SU-DHL-6 (cell line): ENCODE measurements around the gene MAT2A.

Source experiments
- H2AFZ ChIP-seq: fragments of 200-600 bp; sonication (generic); 2 replicates; pipeline ENCODE4 v1.6.1; 2014; ENCODE audit warnings: low read depth, mild to moderate bottlenecking, moderate library complexity, mixed read lengths, antibody characterized with exemption, low read length; ENCODE audit not compliant: severe bottlenecking
- H3F3A ChIP-seq: fragments of 200-600 bp; shearing (Covaris generic); 2 replicates; pipeline ENCODE4 v1.6.0; 2016; ENCODE audit warnings: antibody characterized with exemption, mild to moderate bottlenecking; ENCODE audit not compliant: insufficient read depth
- H3K27ac ChIP-seq: fragments of 200-600 bp; sonication (generic); 2 replicates; pipeline ENCODE4 v1.5.1; 2016; ENCODE audit warnings: low read depth, mild to moderate bottlenecking, low read length, moderate library complexity, mixed read lengths
- H3K27me3 ChIP-seq: fragments of 200-600 bp; sonication (generic), shearing (Covaris generic); 2 replicates; pipeline ENCODE4 v1.6.0; 2014; ENCODE audit warnings: mild to moderate bottlenecking, low read length
- H3K36me3 ChIP-seq: fragments of 200-600 bp; sonication (generic); 2 replicates; pipeline ENCODE4 v1.6.1; 2014; ENCODE audit warnings: mild to moderate bottlenecking, low read length, mixed read lengths
- H3K4me2 ChIP-seq: fragments of 300-600, 200-600 bp; shearing (Covaris generic), sonication (generic); 2 replicates; pipeline ENCODE4 v1.6.0; 2014; ENCODE audit warnings: low read length, low read depth, mild to moderate bottlenecking; ENCODE audit not compliant: poor library complexity, severe bottlenecking
- H3K4me3 ChIP-seq: fragments of 200-600 bp; sonication (generic); 2 replicates; pipeline ENCODE4 v1.5.1; 2014; ENCODE audit warnings: antibody characterized with exemption, low read length, mild to moderate bottlenecking, mixed read lengths; ENCODE audit not compliant: insufficient read depth, poor library complexity, severe bottlenecking
- H3K79me2 ChIP-seq: fragments of 200-600 bp; sonication (generic); 2 replicates; pipeline ENCODE4 v1.6.1; 2014; ENCODE audit warnings: mild to moderate bottlenecking, low read length, moderate library complexity; ENCODE audit not compliant: insufficient read depth
- H3K9ac ChIP-seq: fragments of 200-600 bp; sonication (generic); 2 replicates; pipeline ENCODE4 v1.7.0; 2014; ENCODE audit warnings: mild to moderate bottlenecking, low read length
- H3K9me2 ChIP-seq: fragments of 200-600 bp; sonication (generic); replicated peaks from 2 replicates; pipeline ENCODE4 v1.6.1; 2014; ENCODE audit warnings: low read length; ENCODE audit not compliant: insufficient read depth
- H3K9me3 ChIP-seq: fragments of 200-600 bp; sonication (generic); 2 replicates; pipeline ENCODE4 v1.6.1; 2014; ENCODE audit warnings: low read length, mixed read lengths; ENCODE audit not compliant: insufficient read depth
- H4K20me1 ChIP-seq: fragments of 200-600 bp; sonication (generic); 2 replicates; pipeline ENCODE4 v1.6.1; 2014; ENCODE audit warnings: low read depth, mild to moderate bottlenecking, antibody characterized with exemption, low read length, moderate library complexity, mixed read lengths
- CTCF ChIP-seq: fragments of 200-600 bp; sonication (generic); IDR thresholded peaks from one replicate; pipeline ENCODE4 v1.5.1; 2017; ENCODE audit warnings: antibody characterized with exemption, mild to moderate bottlenecking, low read length, moderate library complexity; ENCODE audit not compliant: insufficient read depth, poor library complexity, severe bottlenecking
- EZH2phosphoT487 ChIP-seq: fragments of 200-600 bp; sonication (generic), shearing (Covaris generic); conservative IDR thresholded peaks from 2 replicates; pipeline ENCODE4 v1.6.1; 2018; ENCODE audit warnings: mild to moderate bottlenecking, antibody characterized with exemption, low read length, moderate library complexity, mixed read lengths

MAT2A gene

GRCh38 chr2:85545780-85546240 is 6.8 kb downstream of the MAT2A start:
- no peaks in the 10 kb centered on the region for H3K9me3 ChIP-seq
- peaks cover 75% of the 10 kb centered on the region for H3F3A ChIP-seq
- H3K36me3 ChIP-seq, result peaks cover 37% of the 10 kb centered on the region
- H3K79me2 ChIP-seq, result peaks cover 20% of the 10 kb centered on the region
- H3K27me3 ChIP-seq, result no peaks in the 10 kb centered on the region
- no peak overlapping the region for H2AFZ ChIP-seq
- TF ChIP-seq EZH2phosphoT487 (no peak), CTCF (no peak)
- H3K9me2 ChIP-seq, result no peaks in the 10 kb centered on the region
- H3K4me3 ChIP-seq, result no peak overlapping the region
- no peak overlapping the region for H3K4me2 ChIP-seq
- no peak overlapping the region for H3K9ac ChIP-seq
- H3K27ac ChIP-seq, result peak overlapping the region; percentile 12; the same call in 1 of the 2 replicates
- H4K20me1 ChIP-seq, result peaks cover 31% of the 10 kb centered on the region

- Histone ChIP-seq H3F3A (peaks cover 60% of the 10 kb centered on the region), H2AFZ (no peak overlapping the region), H4K20me1 (peaks cover 17% of the 10 kb centered on the region), H3K4me2 (no peak overlapping the region), H3K9ac (no peak overlapping the region), H3K27ac (peak overlapping the region; percentile 16; the same call in 1 of the 2 replicates), H3K79me2 (0 out of 2 replicates have a peak, but pooled peaks cover 6% of the 10 kb centered on the region), H3K9me2 (no peaks in the 10 kb centered on the region), H3K36me3 (peaks cover 22% of the 10 kb centered on the region), H3K27me3 (no peaks in the 10 kb centered on the region), H3K4me3 (no peak overlapping the region), H3K9me3 (no peaks in the 10 kb centered on the region)
- TF ChIP-seq CTCF (no peak), EZH2phosphoT487 (no peak)
These were observed 8.3 kb downstream of the MAT2A start for GRCh38 chr2:85547089-85547858.

GRCh38 chr2:85547859-85548607 is 9.1 kb downstream of the MAT2A start:
- no peak overlapping the region for H3K27ac ChIP-seq
- H3F3A ChIP-seq, result peaks cover 53% of the 10 kb centered on the region
- no peaks in the 10 kb centered on the region for H3K9me2 ChIP-seq
- H3K27me3 ChIP-seq, result no peaks in the 10 kb centered on the region
- no peak overlapping the region for H2AFZ ChIP-seq
- peaks cover 9% of the 10 kb centered on the region for H4K20me1 ChIP-seq
- H3K4me3 ChIP-seq, result no peak overlapping the region
- TF ChIP-seq CTCF (no peak), EZH2phosphoT487 (no peak)
- H3K9ac ChIP-seq, result no peak overlapping the region
- no peaks in the 10 kb centered on the region for H3K79me2 ChIP-seq
- H3K36me3 ChIP-seq, result peaks cover 15% of the 10 kb centered on the region
- no peaks in the 10 kb centered on the region for H3K9me3 ChIP-seq
- H3K4me2 ChIP-seq, result no peak overlapping the region
